ENCODE results near the gene PCSK9. TPM values are rescaled to one million over a fixed set of nuclear protein-coding genes. Genes with fewer than 3 reads are reported as not detected.

PCSK9 gene
- total RNA-seq, 4 donors from 2014 or later, result 0.07 TPM; not detected in 3

GRCh38 chr1:55074455-55074854, 35.1 kb downstream of the PCSK9 start:
- TF ChIP-seq POLR2A (IDR thresholded peaks at IDR 0.05) (no peak), CTCF (IDR thresholded peaks at IDR 0.05 in 4 of 5, conservative IDR thresholded peaks at IDR 0.05 in 1 of 5) (no peak)
- peaks cover 0 to 90% of the 10 kb centered on the region in 2 donors for H3K36me3 ChIP-seq
- H3K27me3 ChIP-seq, result no peaks in the 10 kb centered on the region
- no peak overlapping the region for H3K4me3 ChIP-seq
- H3K27ac ChIP-seq, result no peak overlapping the region
- H3K9me3 ChIP-seq, result no peaks in the 10 kb centered on the region
- in situ Hi-C loops (cut with MboI; ENCODE audit: low sequenced_read_pairs in 4 of 4) (no loop called here), intact Hi-C loops (cut with DNase I; ENCODE audit: low total_unique reads) (no loop called here)
- ATAC-seq, result no peak
- DNase-seq, result no peak
- peaks cover 7 to 13% of the 10 kb centered on the region in 2 donors for H3K4me1 ChIP-seq

GRCh38 chr1:55076356-55076755, 37.0 kb downstream of the PCSK9 start:
- H3K27ac ChIP-seq, result no peak overlapping the region
- no peak overlapping the region for H3K4me3 ChIP-seq
- DNase-seq, result no peak
- H3K4me1 ChIP-seq, result peaks cover 0 to 5% of the 10 kb centered on the region in 2 donors
- in situ Hi-C loops (cut with MboI; ENCODE audit: low sequenced_read_pairs in 4 of 4) (no loop called here), intact Hi-C loops (cut with DNase I; ENCODE audit: low total_unique reads) (no loop called here)
- no peaks in the 10 kb centered on the region for H3K9me3 ChIP-seq
- H3K27me3 ChIP-seq, result no peaks in the 10 kb centered on the region
- no peak for ATAC-seq
- peaks cover 0 to 98% of the 10 kb centered on the region in 2 donors for H3K36me3 ChIP-seq
- TF ChIP-seq CTCF (IDR thresholded peaks at IDR 0.05 in 4 of 5, conservative IDR thresholded peaks at IDR 0.05 in 1 of 5) (no peak), POLR2A (IDR thresholded peaks at IDR 0.05) (no peak)

- Histone ChIP-seq H3K4me1 (peaks cover 0 to 4% of the 10 kb centered on the region in 2 donors), H3K9me3 (no peaks in the 10 kb centered on the region), H3K27ac (no peak overlapping the region), H3K36me3 (peaks cover 0 to 98% of the 10 kb centered on the region in 2 donors), H3K4me3 (no peak overlapping the region), H3K27me3 (no peaks in the 10 kb centered on the region)
- no peak for DNase-seq
- intact Hi-C loops (cut with DNase I; ENCODE audit: low total_unique reads), result no loop called here
- in situ Hi-C loops (cut with MboI; ENCODE audit: low sequenced_read_pairs in 4 of 4), result no loop called here
- TF ChIP-seq CTCF (IDR thresholded peaks at IDR 0.05 in 4 of 5, conservative IDR thresholded peaks at IDR 0.05 in 1 of 5), result no peak
- no peak for TF ChIP-seq POLR2A (IDR thresholded peaks at IDR 0.05)
- no peak for ATAC-seq
Measured at GRCh38 chr1:55078470-55078869, 39.1 kb downstream of the PCSK9 start.

GRCh38 chr1:55079651-55080050, 40.3 kb downstream of the PCSK9 start:
- Histone ChIP-seq H3K9me3 (no peaks in the 10 kb centered on the region), H3K4me1 (no peaks in the 10 kb centered on the region), H3K27ac (no peak overlapping the region), H3K4me3 (no peak overlapping the region), H3K36me3 (peaks cover 0 to 98% of the 10 kb centered on the region in 2 donors), H3K27me3 (no peaks in the 10 kb centered on the region)
- no peak for ATAC-seq
- in situ Hi-C loops (cut with MboI; ENCODE audit: low sequenced_read_pairs in 4 of 4), result no loop called here
- no peak for TF ChIP-seq CTCF (IDR thresholded peaks at IDR 0.05 in 4 of 5, conservative IDR thresholded peaks at IDR 0.05 in 1 of 5)
- no peak for DNase-seq
- intact Hi-C loops (cut with DNase I; ENCODE audit: low total_unique reads), result no loop called here

GRCh38 chr1:55081188-55081904, 42.0 kb downstream of the PCSK9 start:
- H3K4me1 ChIP-seq, result no peaks in the 10 kb centered on the region
- in situ Hi-C loops (cut with MboI; ENCODE audit: low sequenced_read_pairs in 4 of 4), result no loop called here
- no peak overlapping the region for H3K4me3 ChIP-seq
- H3K27me3 ChIP-seq, result no peaks in the 10 kb centered on the region
- intact Hi-C loops (cut with DNase I; ENCODE audit: low total_unique reads), result no loop called here
- no peak for ATAC-seq
- H3K27ac ChIP-seq, result no peak overlapping the region
- H3K9me3 ChIP-seq, result no peaks in the 10 kb centered on the region
- peaks cover 5 to 100% of the 10 kb centered on the region in 2 donors for H3K36me3 ChIP-seq
- no peak for TF ChIP-seq POLR2A (IDR thresholded peaks at IDR 0.05)
- TF ChIP-seq CTCF (IDR thresholded peaks at IDR 0.05 in 4 of 5, conservative IDR thresholded peaks at IDR 0.05 in 1 of 5), result no peak
- no peak for DNase-seq

Measured in gastrocnemius medialis (tissue), 4 donors.